ENCODE results near the gene C20orf204.

DNA sequence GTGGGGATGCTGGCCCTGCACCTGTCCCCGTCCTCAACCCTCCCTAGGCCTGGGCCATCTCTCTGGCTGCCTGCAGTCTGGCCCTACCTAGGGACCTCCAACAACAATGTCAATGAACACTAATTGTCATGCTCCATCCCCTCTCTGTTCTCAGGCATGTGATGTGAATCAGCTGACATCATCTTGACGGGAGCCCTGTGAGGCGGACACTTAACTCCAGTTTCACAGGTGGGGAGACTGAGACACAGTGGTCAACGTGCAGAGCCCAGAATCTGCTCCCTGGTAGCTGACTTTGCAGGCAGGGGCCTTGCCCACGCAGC lies 26.3 kb downstream of the C20orf204 start:
- TF ChIP-seq, protein P1, sequence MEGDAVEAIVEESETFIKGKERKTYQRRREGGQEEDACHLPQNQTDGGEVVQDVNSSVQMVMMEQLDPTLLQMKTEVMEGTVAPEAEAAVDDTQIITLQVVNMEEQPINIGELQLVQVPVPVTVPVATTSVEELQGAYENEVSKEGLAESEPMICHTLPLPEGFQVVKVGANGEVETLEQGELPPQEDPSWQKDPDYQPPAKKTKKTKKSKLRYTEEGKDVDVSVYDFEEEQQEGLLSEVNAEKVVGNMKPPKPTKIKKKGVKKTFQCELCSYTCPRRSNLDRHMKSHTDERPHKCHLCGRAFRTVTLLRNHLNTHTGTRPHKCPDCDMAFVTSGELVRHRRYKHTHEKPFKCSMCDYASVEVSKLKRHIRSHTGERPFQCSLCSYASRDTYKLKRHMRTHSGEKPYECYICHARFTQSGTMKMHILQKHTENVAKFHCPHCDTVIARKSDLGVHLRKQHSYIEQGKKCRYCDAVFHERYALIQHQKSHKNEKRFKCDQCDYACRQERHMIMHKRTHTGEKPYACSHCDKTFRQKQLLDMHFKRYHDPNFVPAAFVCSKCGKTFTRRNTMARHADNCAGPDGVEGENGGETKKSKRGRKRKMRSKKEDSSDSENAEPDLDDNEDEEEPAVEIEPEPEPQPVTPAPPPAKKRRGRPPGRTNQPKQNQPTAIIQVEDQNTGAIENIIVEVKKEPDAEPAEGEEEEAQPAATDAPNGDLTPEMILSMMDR (IDR thresholded peaks at IDR 0.05) = no peak
- TF ChIP-seq POLR2A (IDR thresholded peaks at IDR 0.05) = no peak

All from esophagus squamous epithelium (tissue), 4 donors.